ENCODE measurements around the gene TPM3.

DNA sequence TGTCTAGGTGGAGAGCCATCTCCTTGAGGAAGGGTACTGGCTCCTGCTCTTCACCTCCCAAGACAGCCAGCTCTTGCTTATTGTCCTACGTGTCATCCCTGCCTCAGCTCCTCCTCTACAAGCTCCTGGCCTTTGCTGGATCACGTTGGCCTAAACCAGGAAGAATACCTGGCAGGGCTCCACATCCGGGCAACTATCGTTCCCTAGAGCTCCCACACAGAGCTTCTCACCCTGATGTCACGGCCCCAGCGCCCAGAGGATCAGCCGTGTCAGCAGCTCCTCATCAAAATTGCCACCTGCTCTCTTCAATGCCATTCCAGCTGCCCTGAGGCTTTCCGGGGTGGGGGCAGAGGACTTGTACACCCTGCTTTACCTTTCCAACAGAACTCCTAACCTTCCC is 1.9 kb upstream of the TPM3 start:
- TF ChIP-seq, protein P1, sequence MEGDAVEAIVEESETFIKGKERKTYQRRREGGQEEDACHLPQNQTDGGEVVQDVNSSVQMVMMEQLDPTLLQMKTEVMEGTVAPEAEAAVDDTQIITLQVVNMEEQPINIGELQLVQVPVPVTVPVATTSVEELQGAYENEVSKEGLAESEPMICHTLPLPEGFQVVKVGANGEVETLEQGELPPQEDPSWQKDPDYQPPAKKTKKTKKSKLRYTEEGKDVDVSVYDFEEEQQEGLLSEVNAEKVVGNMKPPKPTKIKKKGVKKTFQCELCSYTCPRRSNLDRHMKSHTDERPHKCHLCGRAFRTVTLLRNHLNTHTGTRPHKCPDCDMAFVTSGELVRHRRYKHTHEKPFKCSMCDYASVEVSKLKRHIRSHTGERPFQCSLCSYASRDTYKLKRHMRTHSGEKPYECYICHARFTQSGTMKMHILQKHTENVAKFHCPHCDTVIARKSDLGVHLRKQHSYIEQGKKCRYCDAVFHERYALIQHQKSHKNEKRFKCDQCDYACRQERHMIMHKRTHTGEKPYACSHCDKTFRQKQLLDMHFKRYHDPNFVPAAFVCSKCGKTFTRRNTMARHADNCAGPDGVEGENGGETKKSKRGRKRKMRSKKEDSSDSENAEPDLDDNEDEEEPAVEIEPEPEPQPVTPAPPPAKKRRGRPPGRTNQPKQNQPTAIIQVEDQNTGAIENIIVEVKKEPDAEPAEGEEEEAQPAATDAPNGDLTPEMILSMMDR (IDR thresholded peaks at IDR 0.05), result no peak
- no peak for TF ChIP-seq POLR2AphosphoS5 (IDR thresholded peaks at IDR 0.05)
